Osteoblast (primary cell): ENCODE measurements around the gene MYH16. TPM values are rescaled to one million over a fixed set of nuclear protein-coding genes. Genes with fewer than 3 reads are reported as not detected.
"Not testable (repeated sequence)": the region's sequence is repeated elsewhere in the genome, so short reads cannot be mapped to it uniquely, and the experiment has no call there.

Source experiments
- DNase-seq: peaks from one replicate; pipeline ENCODE4 v3.0.0; 2011; ENCODE audit warnings: low spot score, mixed read lengths; ENCODE audit not compliant: insufficient read length; ENCODE audit errors: missing footprints
- H2AFZ ChIP-seq: 2 replicates; pipeline ENCODE4 v1.6.0; 2011; ENCODE audit warnings: mild to moderate bottlenecking, low read length
- H3K27ac ChIP-seq: 2 replicates; pipeline ENCODE4 v1.5.1; 2011; ENCODE audit warnings: mild to moderate bottlenecking, low read depth, low read length, moderate library complexity
- H3K27me3 ChIP-seq: 2 replicates; pipeline ENCODE4 v1.6.0; 2012; ENCODE audit warnings: mild to moderate bottlenecking, control low read depth, inconsistent platforms, low read length, moderate library complexity; ENCODE audit not compliant: insufficient read depth
- H3K36me3 ChIP-seq: 2 replicates; pipeline ENCODE4 v1.5.1; 2011; ENCODE audit warnings: mild to moderate bottlenecking, low read length, control low read depth, moderate library complexity; ENCODE audit not compliant: insufficient read depth
- H3K4me1 ChIP-seq: 2 replicates; pipeline ENCODE4 v1.5.1; 2011; ENCODE audit warnings: mild to moderate bottlenecking, low read length, control low read depth, moderate library complexity; ENCODE audit not compliant: insufficient read depth
- H3K4me2 ChIP-seq: 2 replicates; pipeline ENCODE4 v1.6.0; 2011; ENCODE audit warnings: mild to moderate bottlenecking, low read length; ENCODE audit not compliant: insufficient read depth
- H3K4me3 ChIP-seq: fragments of 200-600 bp; sonication (generic); 3 replicates; pipeline ENCODE4 v1.5.1; 2012; ENCODE audit warnings: mild to moderate bottlenecking, low read length, inconsistent platforms; ENCODE audit not compliant: insufficient read depth
- H3K79me2 ChIP-seq: 2 replicates; pipeline ENCODE4 v1.6.0; 2012; ENCODE audit warnings: mild to moderate bottlenecking, low read length, control low read depth, inconsistent platforms; ENCODE audit not compliant: insufficient read depth
- H3K9me3 ChIP-seq: 2 replicates; pipeline ENCODE4 v1.5.1; 2011; ENCODE audit warnings: low read depth, low read length, control low read depth
- H4K20me1 ChIP-seq: 2 replicates; pipeline ENCODE4 v1.6.0; 2012; ENCODE audit warnings: mild to moderate bottlenecking, low read length, control low read depth; ENCODE audit not compliant: insufficient read depth
- CTCF ChIP-seq: IDR thresholded peaks from 2 replicates; pipeline ENCODE4 v1.5.1; 2011; ENCODE audit warnings: mild to moderate bottlenecking, low read depth, low read length, moderate library complexity; ENCODE audit errors: extremely low read depth
- total RNA-seq: library from RNA; depleted of rRNA; stranded (reverse); fragments of >200 nt; gene quantifications from 2 replicates; pipeline ENCODE4 v1.2.3, GENCODE V29; 2012

Gene MYH16
- total RNA-seq, 1 donor: not detected

- H3K4me1 ChIP-seq: no peaks in the 10 kb centered on the region
- H3K4me3 ChIP-seq: no peak overlapping the region
- H3K9me3 ChIP-seq: no peaks in the 10 kb centered on the region
- no peaks in the 10 kb centered on the region for H4K20me1 ChIP-seq
- no peak overlapping the region for H2AFZ ChIP-seq
- no peaks in the 10 kb centered on the region for H3K79me2 ChIP-seq
- TF ChIP-seq CTCF: no peak
- no peak for DNase-seq
- H3K36me3 ChIP-seq: no peaks in the 10 kb centered on the region
- H3K27ac ChIP-seq: no peak overlapping the region
- H3K27me3 ChIP-seq: no peaks in the 10 kb centered on the region
- H3K4me2 ChIP-seq: no peak overlapping the region
These were observed 40.4 kb upstream of the MYH16 start for GRCh38 chr7:99232082-99232770.

- H3K36me3 ChIP-seq, H3K4me3 ChIP-seq, H3K27me3 ChIP-seq, H3K79me2 ChIP-seq, H3K27ac ChIP-seq, H3K4me2 ChIP-seq, H3K9me3 ChIP-seq, H2AFZ ChIP-seq, H4K20me1 ChIP-seq, H3K4me1 ChIP-seq, DNase-seq: not testable (repeated sequence)
These were observed 39.7 kb upstream of the MYH16 start for GRCh38 chr7:99232955-99233354.

GRCh38 chr7:99234185-99234584 lies 38.5 kb upstream of the MYH16 start:
- no peaks in the 10 kb centered on the region for H4K20me1 ChIP-seq
- H3K79me2 ChIP-seq: no peaks in the 10 kb centered on the region
- DNase-seq: no peak
- peaks cover 3% of the 10 kb centered on the region for H3K27me3 ChIP-seq
- H3K4me1 ChIP-seq: no peaks in the 10 kb centered on the region
- no peak overlapping the region for H2AFZ ChIP-seq
- H3K36me3 ChIP-seq: no peaks in the 10 kb centered on the region
- H3K4me3 ChIP-seq: no peak overlapping the region
- no peak overlapping the region for H3K4me2 ChIP-seq
- H3K27ac ChIP-seq: no peak overlapping the region
- no peaks in the 10 kb centered on the region for H3K9me3 ChIP-seq
- TF ChIP-seq CTCF: no peak

GRCh38 chr7:99235925-99236324 lies 36.7 kb upstream of the MYH16 start:
- Histone ChIP-seq H3K27me3 (peaks cover 7% of the 10 kb centered on the region), H3K4me2 (no peak overlapping the region), H3K4me3 (no peak overlapping the region), H3K9me3 (no peaks in the 10 kb centered on the region), H3K27ac (no peak overlapping the region), H3K79me2 (no peaks in the 10 kb centered on the region), H3K36me3 (no peaks in the 10 kb centered on the region), H4K20me1 (no peaks in the 10 kb centered on the region), H2AFZ (no peak overlapping the region), H3K4me1 (no peaks in the 10 kb centered on the region)
- no peak for TF ChIP-seq CTCF
- no peak for DNase-seq

- not testable (repeated sequence) for H3K79me2 ChIP-seq, H4K20me1 ChIP-seq, H2AFZ ChIP-seq, H3K9me3 ChIP-seq, H3K4me3 ChIP-seq, DNase-seq, H3K27me3 ChIP-seq, H3K36me3 ChIP-seq, H3K4me2 ChIP-seq, H3K4me1 ChIP-seq, H3K27ac ChIP-seq
These were observed 34.8 kb upstream of the MYH16 start for GRCh38 chr7:99237876-99238275.
